HL-60 (cell line): ENCODE data around the gene PYGB.
A peak's percentile ranks its signal among the peaks of the same experiment; 100 is the strongest.

Experiments
- DNase-seq, 2 experiments: peaks; one replicate each; pipeline ENCODE4 v3.0.0-alpha.2; 2010 to 2020; ENCODE audit warnings: low read depth in 1 of 2, low spot score in 1 of 2
- H3K27ac ChIP-seq: fragments of 250-450 bp; sonication (Bioruptor Pico); replicated peaks from 2 replicates; pipeline ENCODE4 v1.5.1; 2020; ENCODE audit warnings: mild to moderate bottlenecking, moderate library complexity
- H3K27me3 ChIP-seq: fragments of 250-450 bp; sonication (Bioruptor Pico); 2 replicates; pipeline ENCODE4 v1.5.1; 2021; ENCODE audit warnings: mild to moderate bottlenecking, moderate library complexity; ENCODE audit not compliant: insufficient read depth, poor library complexity, severe bottlenecking
- H3K4me3 ChIP-seq: replicated peaks from 2 replicates; pipeline ENCODE4 v1.5.1; 2011; ENCODE audit warnings: mild to moderate bottlenecking, control low read depth, low read length; ENCODE audit not compliant: insufficient read depth
- CTCF ChIP-seq: IDR thresholded peaks from one replicate; pipeline ENCODE4 v1.5.1; 2011; ENCODE audit warnings: low read length, control low read depth, inconsistent platforms; ENCODE audit not compliant: insufficient read depth
- GABPA ChIP-seq: IDR thresholded peaks from 2 replicates; pipeline ENCODE4 v1.6.1; 2012; ENCODE audit warnings: low read depth
- POLR2AphosphoS5 ChIP-seq: IDR thresholded peaks from 2 replicates; pipeline ENCODE4 v1.6.1; 2012; ENCODE audit warnings: low read depth
- REST ChIP-seq: IDR thresholded peaks from 2 replicates; pipeline ENCODE4 v1.6.1; 2012; ENCODE audit warnings: low read depth; ENCODE audit not compliant: insufficient replicate concordance
- SPI1 ChIP-seq: IDR thresholded peaks from 2 replicates; pipeline ENCODE4 v1.6.1; 2012; ENCODE audit warnings: low read depth, mild to moderate bottlenecking, borderline replicate concordance

The PYGB gene

GRCh38 chr20:25203089-25203488 lies 44.8 kb upstream of the PYGB start:
- Histone ChIP-seq H3K4me3 (no peak overlapping the region), H3K27me3 (no peaks in the 10 kb centered on the region), H3K27ac (no peak overlapping the region)
- DNase-seq: no peak
- no peak for TF ChIP-seq SPI1
- TF ChIP-seq CTCF: no peak
- TF ChIP-seq REST: no peak
- TF ChIP-seq POLR2AphosphoS5: no peak

GRCh38 chr20:25203871-25204320 lies 44.0 kb upstream of the PYGB start:
- DNase-seq: no peak
- Histone ChIP-seq H3K27ac (peak overlapping the region; percentile 4; the same call in 1 of the 2 replicates), H3K27me3 (no peaks in the 10 kb centered on the region), H3K4me3 (no peak overlapping the region)
- TF ChIP-seq POLR2AphosphoS5 (no peak), SPI1 (no peak), REST (no peak), CTCF (no peak), GABPA (no peak)

GRCh38 chr20:25204550-25205276 lies 43.2 kb upstream of the PYGB start:
- DNase-seq: peak in 1 of 2 experiments; percentile 57
- TF ChIP-seq SPI1 (peak; percentile 57), POLR2AphosphoS5 (no peak)
- Histone ChIP-seq H3K27me3 (no peaks in the 10 kb centered on the region), H3K27ac (peak overlapping the region; percentile 33), H3K4me3 (no peak overlapping the region)

- no peak for DNase-seq
- H3K27ac ChIP-seq: no peak overlapping the region
Observed at GRCh38 chr20:25205277-25206062, 42.4 kb upstream of the PYGB start.

More at GRCh38 chr20:25205277-25206062, 42.4 kb upstream of the PYGB start:
- no peak for TF ChIP-seq SPI1
- no peak for TF ChIP-seq REST
- TF ChIP-seq CTCF: no peak
- TF ChIP-seq GABPA: no peak
- no peak for TF ChIP-seq POLR2AphosphoS5
- Histone ChIP-seq H3K4me3 (no peak overlapping the region), H3K27me3 (no peaks in the 10 kb centered on the region)
